ENCODE results near the gene DHX32. TPM values are rescaled to one million over a fixed set of nuclear protein-coding genes. Genes with fewer than 3 reads are reported as not detected.

The DHX32 gene
- total and polyA plus RNA-seq, 2 donors from 2014 or later, result 20.0 to 33.2 TPM

GRCh38 chr10:125840406-125840805, 40.7 kb downstream of the DHX32 start:
- Histone ChIP-seq H3K4me3 (ENCODE audit: low read length in 3 of 3) (no peak overlapping the region), H3K9ac (ENCODE audit: low read length in 3 of 3) (no peak overlapping the region), H3K27ac (ENCODE audit: low read depth in 2 of 2, low read length in 2 of 2) (no peak overlapping the region), H3K27me3 (ENCODE audit: control insufficient read depth, insufficient read depth, low read length) (no peaks in the 10 kb centered on the region), H3K4me1 (ENCODE audit: control insufficient read depth in 2 of 3, insufficient read depth in 2 of 3, low read depth in 1 of 3, low read length in 3 of 3) (no peaks in the 10 kb centered on the region), H3K36me3 (ENCODE audit: control insufficient read depth in 2 of 3, insufficient read depth in 3 of 3, low read length in 3 of 3) (peaks cover 3 to 39% (median 34%) of the 10 kb centered on the region in 3 donors), H3K9me3 (ENCODE audit: control insufficient read depth in 2 of 3, insufficient read depth in 1 of 3, low read length in 3 of 3) (no peaks in the 10 kb centered on the region)
- FAIRE-seq (no peak), DNase-seq (no peak)
- TF ChIP-seq CTCF (IDR thresholded peaks at IDR 0.05; ENCODE audit: borderline replicate concordance, extremely low read depth, insufficient read depth), result no peak
- intact Hi-C loops (cut with DNase I), result no loop called here

GRCh38 chr10:125838802-125839575, 42.1 kb downstream of the DHX32 start:
- H3K9me3 ChIP-seq (ENCODE audit: control insufficient read depth in 2 of 3, insufficient read depth in 1 of 3, low read length in 3 of 3), result no peaks in the 10 kb centered on the region
- H3K27ac ChIP-seq (ENCODE audit: low read depth in 2 of 2, low read length in 2 of 2), result no peak overlapping the region
- H3K36me3 ChIP-seq (ENCODE audit: control insufficient read depth in 2 of 3, insufficient read depth in 3 of 3, low read length in 3 of 3), result peaks cover 6 to 41% (median 36%) of the 10 kb centered on the region in 3 donors
- H3K27me3 ChIP-seq (ENCODE audit: control insufficient read depth, insufficient read depth, low read length), result no peaks in the 10 kb centered on the region
- H3K4me3 ChIP-seq (ENCODE audit: low read length in 3 of 3), result no peak overlapping the region
- H3K9ac ChIP-seq (ENCODE audit: low read length in 3 of 3), result no peak overlapping the region
- DNase-seq, result no peak
- FAIRE-seq, result no peak
- no peaks in the 10 kb centered on the region for H3K4me1 ChIP-seq (ENCODE audit: control insufficient read depth in 2 of 3, insufficient read depth in 2 of 3, low read depth in 1 of 3, low read length in 3 of 3)
- TF ChIP-seq CTCF (IDR thresholded peaks at IDR 0.05; ENCODE audit: borderline replicate concordance, extremely low read depth, insufficient read depth), result no peak
- intact Hi-C loops (cut with DNase I), result no loop called here

GRCh38 chr10:125836746-125837145, 44.3 kb downstream of the DHX32 start:
- H3K27ac ChIP-seq (ENCODE audit: low read depth in 2 of 2, low read length in 2 of 2), result no peak overlapping the region
- TF ChIP-seq CTCF (IDR thresholded peaks at IDR 0.05; ENCODE audit: borderline replicate concordance, extremely low read depth, insufficient read depth), result no peak
- H3K36me3 ChIP-seq (ENCODE audit: control insufficient read depth in 2 of 3, insufficient read depth in 3 of 3, low read length in 3 of 3), result peaks cover 9 to 52% (median 42%) of the 10 kb centered on the region in 3 donors
- no peak for DNase-seq
- no peaks in the 10 kb centered on the region for H3K27me3 ChIP-seq (ENCODE audit: control insufficient read depth, insufficient read depth, low read length)
- H3K9ac ChIP-seq (ENCODE audit: low read length in 3 of 3), result no peak overlapping the region
- intact Hi-C loops (cut with DNase I), result no loop called here
- no peaks in the 10 kb centered on the region for H3K4me1 ChIP-seq (ENCODE audit: control insufficient read depth in 2 of 3, insufficient read depth in 2 of 3, low read depth in 1 of 3, low read length in 3 of 3)
- FAIRE-seq, result no peak
- H3K4me3 ChIP-seq (ENCODE audit: low read length in 3 of 3), result no peak overlapping the region
- H3K9me3 ChIP-seq (ENCODE audit: control insufficient read depth in 2 of 3, insufficient read depth in 1 of 3, low read length in 3 of 3), result no peaks in the 10 kb centered on the region

All from kidney (tissue), 14 donors.